HTERT RPE-1 (cell line): Measurements from ENCODE around the gene SULT1A3.
"Not testable (repeated sequence)": the region's sequence is repeated elsewhere in the genome, so short reads cannot be mapped to it uniquely, and the experiment has no call there.

Experiments
- in situ Hi-C: fragments of 300-500 bp; cut with MboI; formaldehyde crosslinking; loops from 4 replicates; pipeline ENCODE4 v1.14.3; 2020; ENCODE audit warnings: low sequenced_read_pairs

The SULT1A3 gene

DNA sequence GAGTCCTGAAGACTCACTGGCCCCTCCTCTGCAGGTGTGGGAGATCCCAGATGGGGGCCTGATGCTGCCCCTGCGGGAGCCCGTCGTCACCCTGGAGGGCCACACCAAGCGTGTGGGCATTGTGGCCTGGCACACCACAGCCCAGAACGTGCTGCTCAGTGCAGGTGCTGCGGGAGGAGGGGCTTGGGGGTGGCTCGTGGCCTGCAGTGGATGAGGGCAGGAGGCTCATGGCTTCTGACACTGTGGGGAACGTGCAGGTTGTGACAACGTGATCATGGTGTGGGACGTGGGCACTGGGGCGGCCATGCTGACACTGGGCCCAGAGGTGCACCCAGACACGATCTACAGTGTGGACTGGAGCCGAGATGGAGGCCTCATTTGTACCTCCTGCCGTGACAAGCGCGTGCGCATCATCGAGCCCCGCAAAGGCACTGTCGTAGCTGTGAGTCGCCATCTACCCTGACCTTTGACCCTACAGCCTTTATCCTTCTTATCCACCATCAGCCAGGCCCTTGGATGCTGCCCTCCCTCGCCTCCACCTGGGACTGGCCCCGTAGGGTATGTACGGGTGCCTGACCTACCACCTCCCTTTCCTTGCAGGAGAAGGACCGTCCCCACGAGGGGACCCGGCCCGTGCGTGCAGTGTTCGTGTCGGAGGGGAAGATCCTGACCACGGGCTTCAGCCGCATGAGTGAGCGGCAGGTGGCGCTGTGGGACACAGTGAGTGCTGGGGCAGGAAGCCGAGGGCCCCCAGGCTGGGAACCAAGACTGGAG, 12.1 kb upstream of the SULT1A3 start:
- in situ Hi-C loops, result no loop called here

DNA sequence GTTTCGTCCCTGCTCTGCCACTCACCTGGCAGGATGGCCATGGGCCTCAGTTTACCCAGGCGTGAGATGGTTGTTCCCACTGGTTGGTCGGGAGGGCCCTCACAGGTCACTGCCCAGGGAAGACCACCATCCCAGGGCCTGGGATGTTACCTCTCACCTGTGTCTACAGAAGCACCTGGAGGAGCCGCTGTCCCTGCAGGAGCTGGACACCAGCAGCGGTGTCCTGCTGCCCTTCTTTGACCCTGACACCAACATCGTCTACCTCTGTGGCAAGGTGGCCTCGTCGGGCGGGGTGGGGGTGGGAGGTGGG, 11.5 kb upstream of the SULT1A3 start:
- in situ Hi-C loops, result no loop called here

DNA sequence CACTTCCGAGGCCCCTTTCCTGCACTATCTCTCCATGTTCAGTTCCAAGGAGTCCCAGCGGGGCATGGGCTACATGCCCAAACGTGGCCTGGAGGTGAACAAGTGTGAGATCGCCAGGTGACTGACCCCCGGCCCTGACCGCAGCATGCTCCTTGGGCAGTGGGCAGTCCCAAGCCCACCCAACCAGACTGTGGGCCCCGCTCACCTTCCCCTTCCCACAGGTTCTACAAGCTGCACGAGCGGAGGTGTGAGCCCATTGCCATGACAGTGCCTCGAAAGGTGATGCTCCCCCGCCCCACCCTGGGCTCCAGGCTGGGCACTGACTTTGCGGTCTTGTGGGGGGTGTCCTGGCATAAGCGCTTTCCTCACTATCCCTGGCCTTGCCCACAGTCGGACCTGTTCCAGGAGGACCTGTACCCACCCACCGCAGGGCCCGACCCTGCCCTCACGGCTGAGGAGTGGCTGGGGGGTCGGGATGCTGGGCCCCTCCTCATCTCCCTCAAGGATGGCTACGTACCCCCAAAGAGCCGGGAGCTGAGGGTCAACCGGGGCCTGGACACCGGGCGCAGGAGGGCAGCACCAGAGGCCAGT, 11.0 kb upstream of the SULT1A3 start:
- in situ Hi-C loops, result no loop called here

DNA sequence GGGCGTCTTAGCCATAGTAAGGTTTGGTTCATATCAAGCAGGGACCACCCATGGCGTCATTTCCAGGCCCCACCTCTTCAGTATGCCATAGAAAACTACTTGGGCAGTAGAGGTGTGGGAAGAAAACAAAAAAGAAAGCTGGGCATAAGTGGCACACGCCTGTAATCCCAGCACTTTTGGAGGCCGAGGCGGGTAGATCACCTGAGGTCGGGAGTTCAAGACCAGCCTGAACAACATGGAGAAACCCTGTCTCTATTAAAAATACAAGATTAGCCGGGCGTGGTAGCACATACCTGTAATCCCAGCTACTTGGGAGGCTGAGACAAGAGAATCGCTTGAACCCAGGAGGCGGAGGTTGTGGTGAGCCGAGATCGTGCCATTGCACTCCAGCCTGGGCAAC, 7.9 kb upstream of the SULT1A3 start:
- in situ Hi-C loops, result not testable (repeated sequence)

DNA sequence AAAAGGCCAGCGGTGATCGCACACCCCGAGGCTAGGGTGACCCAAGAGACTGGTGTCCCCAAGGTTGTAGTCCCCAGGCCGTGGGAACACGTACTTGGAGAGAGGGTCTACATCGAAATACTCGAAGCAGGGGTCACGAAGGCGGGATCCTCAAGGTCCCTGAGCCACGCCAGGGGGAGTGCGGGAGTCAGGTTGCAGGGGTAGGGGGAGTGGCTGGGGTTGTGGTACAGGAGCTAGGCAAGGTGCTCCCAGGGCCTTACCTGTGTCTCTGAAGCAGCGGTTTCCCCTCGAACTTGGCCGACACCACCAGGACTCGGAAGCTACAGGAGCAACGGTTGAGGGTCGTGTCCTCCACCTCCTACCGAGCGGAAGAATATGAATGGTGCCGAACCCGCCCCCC, 6.0 kb upstream of the SULT1A3 start:
- in situ Hi-C loops, result not testable (repeated sequence)

DNA sequence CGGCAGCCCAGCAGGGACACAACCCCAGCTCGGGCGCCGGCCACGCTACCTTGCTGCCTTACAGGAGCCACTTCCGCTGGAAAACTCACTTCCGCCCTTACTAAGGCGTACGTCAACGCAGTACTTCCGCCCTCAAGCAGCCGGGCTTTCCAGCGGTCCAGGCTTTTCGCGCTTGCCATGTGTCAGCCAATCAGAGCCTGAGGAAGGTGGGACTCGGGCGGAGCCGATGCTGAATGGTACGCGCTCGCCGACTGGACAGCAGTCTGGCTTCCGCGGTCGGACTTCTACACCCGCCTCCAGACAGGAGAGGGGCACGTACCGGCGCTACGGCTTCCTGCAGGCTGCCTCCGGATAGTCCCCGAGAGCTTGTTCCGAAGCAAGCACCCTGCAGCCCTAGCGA, 5.4 kb upstream of the SULT1A3 start, which contains the start of the genes BOLA2B and SLX1A:
BOLA2B (minus strand) TSS at position 52 of the 400 bp plus-strand sequence. CDS start 71 bp downstream, outside the sequence.
SLX1A (plus strand) TSS at position 261 of the 400 bp plus-strand sequence. CDS start 210 bp downstream, outside the sequence.
- in situ Hi-C loops, result not testable (repeated sequence)

DNA sequence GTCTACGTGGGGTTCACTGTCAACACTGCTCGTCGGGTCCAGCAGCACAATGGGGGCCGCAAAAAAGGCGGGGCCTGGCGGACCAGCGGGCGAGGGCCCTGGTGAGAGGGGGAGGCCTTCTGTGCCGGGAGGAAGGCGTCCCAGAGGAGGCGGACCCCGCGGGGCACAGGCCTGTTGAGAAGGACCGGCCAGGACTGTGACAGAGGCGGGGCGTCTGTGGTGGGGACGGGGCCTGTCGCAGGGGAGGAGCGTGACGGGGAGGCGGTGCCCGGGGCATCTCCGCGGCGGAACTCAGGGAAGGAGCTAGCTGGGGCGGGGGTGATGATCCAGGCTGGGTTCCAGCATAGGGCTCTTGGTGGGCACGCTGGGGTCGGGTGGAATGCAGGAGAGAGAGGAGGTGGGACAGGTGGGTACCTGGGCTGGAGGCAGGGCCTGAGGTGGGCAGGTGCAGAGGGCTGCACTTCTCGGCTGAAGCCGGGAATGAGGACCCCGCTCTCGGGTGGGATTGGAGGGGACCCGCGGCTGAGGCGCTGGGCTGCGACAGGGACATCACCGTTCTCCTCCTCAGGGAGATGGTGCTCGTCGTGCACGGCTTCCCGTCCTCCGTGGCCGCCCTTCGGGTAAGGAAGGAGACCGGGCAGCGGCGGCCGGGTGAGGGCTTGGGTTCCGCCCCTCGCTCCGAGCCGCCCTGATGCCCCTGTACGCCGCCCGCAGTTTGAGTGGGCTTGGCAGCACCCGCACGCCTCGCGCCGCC, 4.7 kb upstream of the SULT1A3 start:
- in situ Hi-C loops, result not testable (repeated sequence)

DNA sequence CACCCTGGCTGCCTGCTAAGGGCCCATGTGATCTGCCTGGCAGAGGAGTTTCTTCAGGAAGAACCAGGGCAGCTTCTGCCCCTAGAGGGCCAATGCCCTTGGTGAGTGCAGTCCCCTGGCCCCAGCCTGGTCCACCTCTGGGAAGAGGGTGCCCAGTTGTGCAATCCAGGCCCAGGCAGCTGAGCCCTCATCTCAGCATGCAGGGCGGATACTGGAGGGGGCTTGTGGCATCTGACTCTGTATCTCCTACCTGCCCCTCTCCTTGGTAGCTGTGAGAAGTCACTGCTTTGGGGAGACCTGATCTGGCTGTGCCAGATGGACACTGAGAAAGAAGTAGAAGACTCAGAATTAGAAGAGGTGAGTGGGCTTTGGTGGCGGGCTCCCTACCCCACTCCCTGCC, 2.1 kb upstream of the SULT1A3 start:
- in situ Hi-C loops, result not testable (repeated sequence)

DNA sequence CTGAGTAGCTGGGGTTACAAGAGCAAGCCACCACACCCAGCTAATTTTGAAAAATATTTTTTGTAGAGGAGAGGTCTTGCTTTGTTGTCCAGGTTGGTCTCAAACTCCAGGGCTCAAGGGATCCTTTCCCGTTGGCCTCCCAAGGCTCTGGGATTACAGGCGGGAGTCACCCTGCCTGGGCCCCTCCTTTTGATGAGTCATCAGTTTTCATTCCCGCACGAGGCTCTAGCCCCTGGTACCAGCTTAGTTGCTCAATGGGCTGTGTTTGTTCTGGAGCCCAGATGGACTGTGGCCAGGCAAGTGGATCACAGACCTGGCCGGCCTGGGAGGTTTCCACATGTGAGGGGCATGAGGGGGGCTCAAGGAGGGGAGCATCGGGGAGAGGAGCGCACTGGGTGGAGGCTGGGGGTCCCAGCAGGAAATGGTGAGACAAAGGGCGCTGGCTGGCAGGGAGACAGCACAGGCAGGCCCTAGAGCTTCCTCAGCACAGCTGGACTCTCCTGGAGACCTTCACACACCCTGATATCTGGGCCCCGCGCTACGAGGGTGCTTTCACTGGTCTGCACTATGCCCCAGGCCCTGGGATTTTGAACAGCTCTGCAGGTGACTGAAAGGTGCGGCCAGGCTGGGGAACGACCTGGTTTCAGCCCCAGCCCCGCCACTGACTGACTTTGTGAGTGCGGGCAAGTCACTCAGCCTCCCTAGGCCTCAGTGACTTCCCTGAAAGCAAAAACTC, 721 bp downstream of the SULT1A3 start:
- in situ Hi-C loops, result not testable (repeated sequence)

DNA sequence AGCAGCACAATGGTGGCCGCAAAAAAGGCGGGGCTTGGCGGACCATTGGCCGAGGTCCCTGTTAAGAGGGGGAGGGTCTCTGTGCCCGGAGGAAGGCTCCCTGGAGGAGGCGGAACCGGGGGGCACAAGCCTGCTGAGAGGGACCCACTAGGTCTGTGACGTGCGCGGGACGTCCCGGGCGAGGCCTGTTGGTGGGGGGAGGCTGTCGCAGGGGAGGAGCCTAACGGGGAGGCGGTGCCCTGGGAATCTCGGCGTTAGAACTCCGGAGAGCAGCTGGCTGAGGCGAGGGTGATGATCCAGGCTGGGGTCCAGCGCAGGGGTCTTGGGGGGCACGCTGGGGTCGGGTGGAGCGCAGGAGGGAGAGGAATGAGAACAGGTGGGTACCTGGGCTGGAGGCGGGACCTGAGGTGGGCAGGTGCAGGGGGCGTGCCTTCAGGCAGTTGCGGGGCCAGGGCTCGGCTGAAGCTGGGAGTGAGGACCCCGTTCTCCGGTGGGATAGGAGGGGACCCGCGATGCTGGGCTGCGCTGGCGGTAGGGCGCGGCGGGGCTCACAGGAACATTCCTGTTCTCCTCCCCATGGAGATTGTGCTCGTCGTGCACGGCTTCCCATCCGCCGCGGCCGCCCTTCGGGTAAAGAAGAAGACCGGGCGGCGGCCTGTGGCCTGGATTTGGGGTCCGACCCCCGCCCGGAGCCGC, 6.6 kb downstream of the SULT1A3 start:
- in situ Hi-C loops, result not testable (repeated sequence)

DNA sequence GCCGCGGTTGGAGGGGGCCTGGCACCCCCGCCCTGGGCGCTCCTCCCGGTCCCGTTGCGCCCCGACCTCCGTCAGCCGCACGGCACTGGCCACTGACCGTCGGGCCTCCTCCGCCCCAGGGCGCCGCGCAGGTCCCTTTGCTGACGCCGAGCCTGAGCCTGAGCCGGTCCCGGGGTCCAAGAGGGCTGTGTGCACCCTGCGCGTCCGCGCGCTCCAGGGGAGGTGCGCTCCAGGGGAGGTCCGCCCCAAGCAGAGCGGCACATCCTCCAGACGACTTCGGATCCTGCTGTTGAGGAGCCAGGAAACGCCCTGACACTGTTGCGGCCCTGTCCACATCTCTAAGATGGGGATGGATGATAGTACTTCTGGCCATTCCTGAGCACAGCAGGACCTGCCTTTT, 7.2 kb downstream of the SULT1A3 start:
- in situ Hi-C loops, result not testable (repeated sequence)

DNA sequence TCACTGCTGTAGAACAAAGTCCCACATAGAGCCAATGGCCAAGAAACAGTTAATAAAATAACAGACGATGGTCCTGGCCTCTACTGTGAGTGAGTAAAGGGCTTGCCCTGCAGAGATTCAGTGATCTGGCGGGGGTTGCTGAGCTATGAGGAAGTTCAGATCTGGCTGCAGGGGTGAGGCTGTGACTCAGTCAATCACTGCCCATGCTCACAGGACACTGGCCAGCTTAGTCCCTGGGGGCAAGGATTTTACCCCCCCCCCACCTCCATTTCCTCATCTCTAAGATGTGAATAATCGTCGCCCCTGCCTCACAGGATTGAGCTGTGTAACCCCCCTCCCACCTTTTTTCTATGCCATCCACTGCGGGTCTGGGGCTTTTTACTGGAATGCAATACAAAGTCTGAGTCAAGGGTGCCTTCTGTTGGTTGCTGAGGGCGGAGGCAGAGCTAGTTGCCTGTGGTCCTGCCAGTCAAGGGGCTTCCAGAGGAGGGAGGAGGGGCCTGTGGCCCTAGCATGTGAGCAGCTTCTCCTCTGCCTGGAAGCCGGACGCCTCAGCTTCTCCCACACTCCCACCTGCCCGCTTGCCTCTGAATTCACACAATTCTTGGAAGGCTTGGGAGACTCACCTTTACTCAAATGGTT, 8.1 kb downstream of the SULT1A3 start:
- in situ Hi-C loops, result not testable (repeated sequence)

DNA sequence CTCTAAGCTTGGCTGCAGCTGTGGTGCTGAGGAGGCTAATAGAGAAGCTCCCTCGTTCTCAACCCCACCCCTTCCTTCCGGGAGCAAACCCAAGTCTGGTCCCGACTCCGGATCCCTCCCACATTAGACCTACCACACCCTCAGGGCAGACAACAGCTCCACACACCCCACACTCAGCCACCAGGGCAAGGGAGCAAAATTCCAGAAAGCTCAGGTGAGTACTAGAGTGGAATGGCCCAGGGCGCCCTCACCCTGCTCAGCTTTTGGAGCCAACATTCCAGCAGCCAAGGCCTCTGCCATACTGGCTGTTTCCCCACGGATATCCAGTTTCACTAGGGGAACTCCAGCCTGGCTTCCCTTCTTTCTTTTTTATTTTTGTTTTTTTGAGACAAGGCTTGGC, 10.0 kb downstream of the SULT1A3 start:
- in situ Hi-C loops, result not testable (repeated sequence)

DNA sequence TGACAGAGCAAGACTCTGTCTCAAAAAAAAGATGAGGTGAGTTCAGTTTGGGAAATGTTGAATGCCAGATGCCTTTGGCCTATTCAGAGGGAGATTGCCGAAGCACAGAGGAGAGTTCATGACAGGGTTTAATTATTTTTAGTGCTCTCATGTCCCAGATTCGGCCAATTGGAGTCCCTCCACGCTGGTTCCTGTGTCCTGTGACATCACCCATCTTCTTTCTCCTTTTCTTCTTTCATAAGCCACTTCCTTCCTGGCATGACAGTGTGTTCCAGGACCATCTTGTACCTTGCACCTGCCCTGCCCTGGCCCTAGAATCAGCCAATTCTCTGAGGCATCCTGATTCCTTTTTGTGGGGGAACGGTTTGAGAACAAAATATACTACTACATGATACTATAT, 12.4 kb downstream of the SULT1A3 start:
- in situ Hi-C loops, result not testable (repeated sequence)

DNA sequence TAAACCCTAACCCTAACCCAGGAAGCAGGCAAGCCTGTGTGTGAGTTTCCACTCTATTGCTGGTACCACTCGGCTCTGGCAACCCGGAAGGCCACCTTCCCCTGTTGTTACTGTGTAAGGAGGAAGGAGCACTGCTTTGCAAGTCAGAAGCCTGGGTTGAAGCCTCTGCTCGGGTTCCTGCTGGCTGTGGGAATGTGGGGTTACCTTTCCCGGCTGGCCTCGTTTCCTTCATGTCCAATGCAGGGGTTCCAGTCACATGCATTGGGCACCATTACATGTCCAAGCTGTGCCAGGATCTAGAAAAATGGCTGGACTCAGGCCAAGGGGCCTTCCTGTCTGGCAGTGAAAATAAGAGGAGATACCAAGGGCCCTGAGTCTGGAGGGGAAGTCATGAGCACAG, 18.0 kb downstream of the SULT1A3 start:
- in situ Hi-C loops, result not testable (repeated sequence)

DNA sequence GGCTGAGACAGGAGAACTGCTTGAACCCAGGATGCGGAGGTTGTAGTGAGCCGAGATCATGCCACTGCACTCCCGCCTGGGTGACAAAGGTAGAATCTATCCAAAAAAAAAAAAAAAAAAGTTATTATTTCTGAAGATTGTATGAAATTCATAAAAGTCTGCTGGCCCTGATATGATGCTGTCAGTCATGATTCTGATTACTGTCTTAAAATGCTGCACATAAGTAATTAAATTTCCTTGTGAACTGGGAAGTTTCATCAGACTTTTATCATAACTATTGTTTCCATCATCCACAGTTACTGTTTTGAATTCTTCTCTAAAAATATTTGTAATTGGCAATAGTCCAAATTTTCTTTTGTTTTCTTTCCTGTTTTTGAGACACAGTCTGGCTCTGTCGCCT, 49.3 kb downstream of the SULT1A3 start, which contains the start of gene NPIPB13:
NPIPB13 (minus strand) TSS at position 101 of the 400 bp plus-strand sequence. CDS start 2,906 bp downstream, outside the sequence.
- in situ Hi-C loops, result not testable (repeated sequence)
